ENCODE data around the gene ATP6V0E2.

- TF ChIP-seq, protein P1, sequence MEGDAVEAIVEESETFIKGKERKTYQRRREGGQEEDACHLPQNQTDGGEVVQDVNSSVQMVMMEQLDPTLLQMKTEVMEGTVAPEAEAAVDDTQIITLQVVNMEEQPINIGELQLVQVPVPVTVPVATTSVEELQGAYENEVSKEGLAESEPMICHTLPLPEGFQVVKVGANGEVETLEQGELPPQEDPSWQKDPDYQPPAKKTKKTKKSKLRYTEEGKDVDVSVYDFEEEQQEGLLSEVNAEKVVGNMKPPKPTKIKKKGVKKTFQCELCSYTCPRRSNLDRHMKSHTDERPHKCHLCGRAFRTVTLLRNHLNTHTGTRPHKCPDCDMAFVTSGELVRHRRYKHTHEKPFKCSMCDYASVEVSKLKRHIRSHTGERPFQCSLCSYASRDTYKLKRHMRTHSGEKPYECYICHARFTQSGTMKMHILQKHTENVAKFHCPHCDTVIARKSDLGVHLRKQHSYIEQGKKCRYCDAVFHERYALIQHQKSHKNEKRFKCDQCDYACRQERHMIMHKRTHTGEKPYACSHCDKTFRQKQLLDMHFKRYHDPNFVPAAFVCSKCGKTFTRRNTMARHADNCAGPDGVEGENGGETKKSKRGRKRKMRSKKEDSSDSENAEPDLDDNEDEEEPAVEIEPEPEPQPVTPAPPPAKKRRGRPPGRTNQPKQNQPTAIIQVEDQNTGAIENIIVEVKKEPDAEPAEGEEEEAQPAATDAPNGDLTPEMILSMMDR (conservative IDR thresholded peaks at IDR 0.05; ENCODE audit: low read depth, low read length) = no peak
- no peak for TF ChIP-seq EZH2 (IDR thresholded peaks at IDR 0.05; ENCODE audit: borderline replicate concordance, low read depth, low read length, poor library complexity, severe bottlenecking)
Measured at GRCh38 chr7:149855361-149856305, 18.1 kb upstream of the ATP6V0E2 start.

Measured in A673 (cell line).